GM18861 (cell line): ENCODE results near the gene GRIK1.

Experiments used
- ATAC-seq: cut with Tn5 transposase; IDR thresholded peaks from one replicate; pipeline ENCODE4 v1.9.1; 2021; ENCODE audit not compliant: unreplicated experiment

GRIK1 gene

DNA sequence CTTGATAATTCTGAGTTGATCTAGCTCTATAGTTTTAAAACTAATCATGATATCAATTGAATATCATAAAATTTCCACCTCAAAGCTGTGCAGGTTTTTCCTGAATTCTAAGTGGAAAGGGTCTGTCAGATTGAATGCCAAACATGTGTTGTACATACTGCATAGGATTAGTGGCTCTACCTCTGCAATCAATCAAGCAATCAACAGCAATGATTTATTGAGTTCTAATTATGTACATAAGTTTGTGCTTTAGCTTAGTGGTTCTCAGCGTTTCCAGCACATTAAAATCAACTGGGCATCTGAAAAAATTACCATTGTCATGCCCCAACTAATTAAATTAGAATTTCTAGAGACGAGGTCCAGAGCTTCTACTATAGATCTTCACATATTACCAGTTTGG lies 389.6 kb downstream of the GRIK1 start:
- no peak for ATAC-seq

DNA sequence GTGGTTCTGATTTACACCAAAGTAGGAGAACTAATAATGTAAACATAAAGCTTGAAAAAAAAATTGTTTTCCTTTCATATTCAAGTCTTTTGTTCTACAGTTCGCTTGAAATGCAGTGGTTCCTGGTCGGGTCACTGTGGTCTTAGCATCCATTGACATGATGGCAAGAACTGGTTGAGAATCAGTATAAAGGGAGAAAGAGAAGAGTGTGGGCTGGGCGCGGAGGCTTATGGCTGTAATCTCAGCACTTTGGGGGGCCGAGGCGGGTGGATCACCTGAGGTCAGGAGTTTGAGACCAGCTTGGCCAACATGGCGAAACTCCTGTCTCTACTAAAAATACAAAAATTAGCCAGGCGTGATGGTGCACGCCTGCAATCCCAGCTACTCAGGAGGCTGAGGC lies 390.2 kb downstream of the GRIK1 start:
- no peak for ATAC-seq

GRCh38 chr21:29547998-29548397 lies 391.8 kb downstream of the GRIK1 start:
- ATAC-seq = no peak

GRCh38 chr21:29546071-29546470 lies 393.7 kb downstream of the GRIK1 start:
- ATAC-seq = no peak

DNA sequence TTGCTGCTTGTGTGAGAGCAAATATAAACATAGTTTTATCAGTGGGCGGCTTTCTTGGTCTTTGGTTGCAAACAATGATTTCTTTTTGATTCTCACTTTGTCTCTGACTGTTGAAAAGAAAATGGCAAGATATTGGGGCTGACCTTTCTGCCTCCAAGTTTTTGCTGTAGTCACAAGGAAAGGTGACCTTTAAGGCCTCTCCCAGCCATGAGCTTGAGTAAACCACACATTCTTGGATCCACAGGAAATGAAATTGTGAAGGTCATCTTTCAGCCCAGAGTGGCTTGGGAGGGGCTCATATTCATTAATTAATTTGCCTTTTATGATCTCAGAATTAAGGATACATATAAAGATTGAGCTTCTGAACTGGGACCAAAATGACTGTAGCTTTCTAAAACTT lies 399.5 kb downstream of the GRIK1 start:
- no peak for ATAC-seq

GRCh38 chr21:29538115-29538514 lies 401.7 kb downstream of the GRIK1 start:
- ATAC-seq = no peak

DNA sequence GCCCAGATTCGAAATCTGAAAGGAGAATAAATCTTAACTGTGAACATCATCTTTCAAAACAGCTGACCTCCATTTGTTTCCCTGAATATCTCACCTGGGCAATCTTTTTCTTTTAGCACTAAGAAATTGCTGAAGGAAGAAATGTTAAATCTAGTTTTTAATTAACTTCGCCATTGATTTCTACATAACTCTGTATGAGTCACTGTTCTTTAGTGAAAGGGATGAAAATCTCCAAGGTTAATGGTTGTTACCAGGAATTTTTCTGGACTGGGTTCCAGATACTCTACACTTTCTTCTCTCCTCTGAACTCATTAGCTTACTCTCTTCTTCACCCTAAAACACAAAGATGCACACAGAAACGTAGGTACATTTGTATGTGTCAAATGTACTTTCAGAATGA lies 405.3 kb downstream of the GRIK1 start:
- no peak for ATAC-seq

DNA sequence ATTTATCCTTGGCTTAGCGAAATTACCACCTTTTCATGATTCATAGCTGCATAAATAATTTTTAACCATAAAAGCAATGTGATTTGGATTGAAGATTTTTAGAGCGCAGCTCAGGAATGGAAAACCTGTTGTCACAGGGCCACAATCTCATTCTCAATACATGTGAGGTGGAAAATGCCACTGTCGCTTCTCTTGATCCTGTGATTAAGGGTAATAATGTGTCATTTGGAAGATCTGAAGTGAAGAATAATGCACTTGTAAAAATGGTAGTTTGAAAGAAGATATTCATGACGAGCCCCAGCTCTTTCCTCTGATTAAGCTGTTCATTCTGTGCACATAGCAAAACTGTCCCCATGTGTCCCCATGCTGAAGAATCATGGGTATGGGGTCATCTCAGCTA lies 410.7 kb downstream of the GRIK1 start:
- ATAC-seq = no peak

DNA sequence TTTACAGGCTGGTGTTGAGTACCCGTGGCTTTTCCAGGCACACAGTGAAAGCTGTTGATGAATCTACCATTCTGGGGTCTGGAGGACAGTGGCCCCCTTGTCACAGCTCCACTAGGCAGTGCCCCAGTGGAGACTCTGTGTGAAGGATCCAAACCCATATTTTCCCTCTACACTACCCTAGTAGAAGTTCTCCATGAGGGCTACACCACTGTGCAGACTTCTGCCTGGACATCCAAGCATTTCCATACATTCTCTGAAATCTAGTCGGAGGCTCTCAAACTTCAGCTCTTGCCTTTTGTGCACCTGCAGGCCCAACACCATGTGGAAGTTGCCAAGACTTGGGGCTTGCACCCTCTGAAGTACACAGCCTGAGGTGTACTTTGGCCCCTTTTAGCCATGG lies 413.3 kb downstream of the GRIK1 start:
- no peak for ATAC-seq

DNA sequence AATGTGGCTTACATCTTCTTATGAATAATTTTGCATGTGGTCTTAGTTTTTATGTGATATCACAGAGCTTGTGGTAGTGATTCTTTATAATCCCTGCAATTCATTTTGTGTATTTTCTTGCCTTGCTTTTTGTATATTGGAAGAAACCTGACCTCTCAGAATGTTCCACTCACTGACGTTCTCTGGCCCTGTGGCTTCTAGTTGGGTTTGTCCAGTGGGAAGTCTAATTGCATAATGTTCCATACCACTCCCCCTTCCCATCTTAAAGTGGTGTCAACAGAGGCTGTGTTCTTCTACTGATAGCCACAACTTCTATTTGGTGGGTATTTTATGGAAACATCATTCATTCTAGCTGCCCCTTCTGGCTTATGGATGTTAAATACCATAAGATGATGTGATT lies 415.7 kb downstream of the GRIK1 start:
- ATAC-seq = no peak

GRCh38 chr21:29523646-29524045 lies 416.1 kb downstream of the GRIK1 start:
- no peak for ATAC-seq

GRCh38 chr21:29521872-29522271 lies 417.9 kb downstream of the GRIK1 start:
- no peak for ATAC-seq

GRCh38 chr21:29520171-29520570 lies 419.6 kb downstream of the GRIK1 start:
- no peak for ATAC-seq

GRCh38 chr21:29514652-29515247 lies 425.0 kb downstream of the GRIK1 start:
- ATAC-seq = no peak

GRCh38 chr21:29513535-29513934 lies 426.3 kb downstream of the GRIK1 start:
- ATAC-seq = no peak

DNA sequence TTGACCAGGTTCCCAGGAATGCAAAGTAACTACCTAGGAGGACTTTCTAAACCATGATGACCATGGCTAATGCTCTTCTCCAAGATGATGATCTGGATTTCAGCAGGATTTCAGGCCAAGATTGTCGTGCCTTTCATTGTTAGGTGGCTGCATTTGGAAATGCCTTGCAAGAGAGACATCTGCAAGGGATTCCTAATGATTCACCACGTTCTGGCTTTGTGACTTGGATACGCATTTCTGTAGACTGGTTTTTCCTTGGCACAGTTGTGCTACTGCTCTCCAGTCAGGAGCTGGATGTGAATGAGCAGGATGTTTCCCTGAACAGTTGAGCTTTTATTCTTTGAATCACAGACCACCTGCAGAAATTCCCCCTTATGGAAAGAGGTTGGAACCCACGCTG lies 428.7 kb downstream of the GRIK1 start:
- ATAC-seq = no peak

- no peak for ATAC-seq
These were observed 430.7 kb downstream of the GRIK1 start for GRCh38 chr21:29509121-29509520.

DNA sequence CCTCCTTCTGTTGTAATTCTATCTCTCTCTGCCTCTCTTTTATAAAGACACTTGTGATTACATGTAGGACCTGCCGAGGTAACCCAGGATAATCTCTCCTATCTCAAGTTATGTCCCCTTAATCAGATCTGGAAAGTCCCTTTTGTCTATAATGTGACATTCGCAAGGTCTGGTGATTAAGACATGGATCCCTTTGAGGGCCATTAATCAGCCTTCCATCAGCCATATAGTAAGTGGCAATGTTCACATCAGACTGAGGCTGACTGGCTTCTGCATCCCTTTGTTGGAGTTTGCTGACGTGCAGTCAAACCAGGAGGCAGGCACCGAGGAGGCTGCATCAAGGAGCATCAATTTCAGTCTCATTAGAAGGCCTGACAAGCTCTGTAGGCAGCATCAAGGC lies 431.5 kb downstream of the GRIK1 start:
- no peak for ATAC-seq

DNA sequence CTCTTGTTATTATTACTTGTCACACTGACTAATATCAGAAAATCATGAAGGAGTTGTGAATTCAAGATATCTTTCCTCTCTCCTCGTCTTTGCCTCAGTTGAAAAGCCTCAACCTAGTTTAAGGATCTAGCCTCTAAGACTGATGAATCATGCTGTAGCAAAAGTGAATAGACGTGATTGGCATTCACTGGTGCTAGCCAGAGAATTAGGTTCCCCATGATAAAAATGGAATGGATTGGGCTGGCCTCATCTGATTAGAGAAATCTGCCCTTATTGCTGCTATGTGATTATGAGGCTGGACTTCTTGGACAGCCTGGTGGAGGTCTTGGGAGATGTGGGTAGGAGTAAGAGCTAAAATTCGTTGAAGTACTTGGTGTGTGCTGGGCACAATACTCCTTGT lies 432.8 kb downstream of the GRIK1 start:
- no peak for ATAC-seq

- ATAC-seq = no peak
These were observed 433.6 kb downstream of the GRIK1 start for GRCh38 chr21:29506214-29506613.

DNA sequence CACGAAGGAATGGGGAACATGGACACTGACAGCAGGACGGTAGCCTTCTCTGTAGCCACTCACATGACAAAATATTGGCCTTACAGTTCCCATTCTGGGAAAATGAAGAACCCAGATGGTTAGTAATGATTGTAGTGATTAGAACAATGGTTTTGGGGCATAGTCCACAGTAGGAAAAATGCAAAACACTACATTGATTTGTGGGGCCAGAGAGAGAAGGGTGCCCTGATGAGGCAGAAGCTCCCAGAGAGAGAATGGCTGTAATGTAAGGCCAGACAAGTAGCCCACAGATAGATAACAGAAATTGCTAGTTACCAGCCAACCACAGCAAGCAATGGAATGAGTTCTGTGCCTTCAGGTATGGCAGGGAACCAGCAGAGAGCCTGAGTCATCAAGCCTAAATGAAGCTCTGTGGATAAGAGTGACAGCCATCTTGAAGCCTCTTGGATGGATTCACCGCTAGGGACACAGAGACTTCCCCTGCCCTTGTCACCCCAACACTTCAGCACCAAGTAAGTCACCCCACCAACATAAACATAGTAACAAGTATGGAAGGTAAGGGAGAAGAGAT lies 435.0 kb downstream of the GRIK1 start:
- ATAC-seq = no peak

GRCh38 chr21:29501451-29501850 lies 438.3 kb downstream of the GRIK1 start:
- ATAC-seq = no peak

DNA sequence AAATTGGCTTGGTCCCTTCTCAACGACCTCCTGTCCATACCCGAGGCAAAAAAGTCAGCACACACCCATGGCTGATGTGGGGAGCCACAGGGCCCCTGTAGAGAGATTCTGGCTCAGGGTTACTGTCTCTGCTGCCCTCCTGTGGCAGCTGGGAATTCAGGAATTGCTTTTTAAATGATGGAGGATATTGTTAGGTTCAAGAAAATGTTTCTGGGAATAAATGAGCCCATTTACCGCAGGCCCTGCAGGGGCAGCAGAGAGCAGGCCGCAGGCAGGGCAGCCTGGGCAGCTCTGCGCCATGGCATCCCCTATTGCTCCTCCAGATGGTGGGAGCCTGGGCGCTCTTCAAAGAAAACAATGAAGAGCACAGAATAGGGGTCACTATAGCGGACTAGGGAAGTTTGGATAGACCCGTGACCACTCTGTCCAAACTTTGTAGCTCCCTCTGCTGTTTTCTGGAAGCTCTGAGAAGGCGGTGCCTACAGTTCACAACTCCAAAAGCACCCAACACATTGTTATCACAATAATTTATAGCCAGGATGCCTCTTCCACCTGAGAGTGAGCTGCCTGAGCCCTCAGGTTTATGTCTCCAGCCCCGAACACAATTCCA lies 440.0 kb downstream of the GRIK1 start:
- ATAC-seq = no peak
